Esophagus muscularis mucosa (tissue), 3 donors: ENCODE results near the gene EPHB2.

Source experiments
- CTCF ChIP-seq, 3 experiments: fragments of 200-600 bp in 2 of 3; fragments of 450-650 bp in 1 of 3; sonication (generic) in 2 of 3; IDR thresholded peaks; one replicate each; pipeline ENCODE4 v1.5.1; 2017 to 2019; ENCODE audit warnings: antibody characterized with exemption in 3 of 3, mild to moderate bottlenecking in 2 of 3, moderate library complexity in 1 of 3
- POLR2A ChIP-seq: fragments of 450-650 bp; IDR thresholded peaks from one replicate; pipeline ENCODE4 v1.6.1; 2017; ENCODE audit warnings: antibody characterized with exemption, moderate library complexity, mild to moderate bottlenecking, low read depth
- POLR2AphosphoS5 ChIP-seq, 2 donors: sonication (generic); formaldehyde crosslinking; IDR thresholded peaks; one replicate each; pipeline ENCODE4 v1.6.1; 2017; ENCODE audit warnings: antibody characterized with exemption in 2 of 2

GRCh38 chr1:22970096-22970495 is 259.5 kb downstream of the EPHB2 start:
- TF ChIP-seq CTCF (IDR thresholded peaks at IDR 0.05): no peak
- no peak for TF ChIP-seq POLR2AphosphoS5 (IDR thresholded peaks at IDR 0.05)
- TF ChIP-seq POLR2A: no peak
